D721Med (cell line): Measurements from ENCODE around the gene RPS15.

Experiments used
- DNase-seq: peaks from one replicate; pipeline ENCODE4 v3.0.0; 2011; ENCODE audit warnings: low spot score; ENCODE audit not compliant: insufficient read length
- FAIRE-seq: peaks from 2 replicates; lab custom pipeline; 2011; peaks lifted over from hg19 to GRCh38; lab: Jason Lieb, UNC
- TF ChIP-seq, protein P1 (sequence below): IDR thresholded peaks from 2 replicates; pipeline ENCODE4 v1.5.1; 2012; ENCODE audit warnings: mild to moderate bottlenecking, control low read depth; ENCODE audit not compliant: insufficient read depth; ENCODE audit errors: missing control alignments

The RPS15 gene

DNA sequence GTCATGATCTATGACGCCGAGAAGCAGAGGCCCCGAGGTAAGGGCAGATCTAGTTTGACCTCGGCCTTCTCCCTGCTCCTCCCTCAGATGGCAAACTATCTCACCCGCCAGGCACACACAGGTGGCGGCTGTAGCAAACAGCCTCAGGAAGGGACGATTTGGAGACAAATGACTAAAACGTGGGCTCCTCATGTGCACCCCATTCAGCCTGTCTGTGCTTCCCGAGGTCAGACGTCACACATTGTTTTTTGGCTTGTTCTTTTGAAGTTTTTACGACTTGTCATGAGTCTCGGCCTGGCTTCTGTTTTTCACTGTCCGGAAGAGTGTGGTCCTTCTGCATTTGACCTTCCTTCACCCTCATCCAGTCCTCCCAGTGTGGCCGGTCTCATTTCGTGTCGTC, 15.8 kb upstream of the RPS15 start:
- TF ChIP-seq, protein P1, sequence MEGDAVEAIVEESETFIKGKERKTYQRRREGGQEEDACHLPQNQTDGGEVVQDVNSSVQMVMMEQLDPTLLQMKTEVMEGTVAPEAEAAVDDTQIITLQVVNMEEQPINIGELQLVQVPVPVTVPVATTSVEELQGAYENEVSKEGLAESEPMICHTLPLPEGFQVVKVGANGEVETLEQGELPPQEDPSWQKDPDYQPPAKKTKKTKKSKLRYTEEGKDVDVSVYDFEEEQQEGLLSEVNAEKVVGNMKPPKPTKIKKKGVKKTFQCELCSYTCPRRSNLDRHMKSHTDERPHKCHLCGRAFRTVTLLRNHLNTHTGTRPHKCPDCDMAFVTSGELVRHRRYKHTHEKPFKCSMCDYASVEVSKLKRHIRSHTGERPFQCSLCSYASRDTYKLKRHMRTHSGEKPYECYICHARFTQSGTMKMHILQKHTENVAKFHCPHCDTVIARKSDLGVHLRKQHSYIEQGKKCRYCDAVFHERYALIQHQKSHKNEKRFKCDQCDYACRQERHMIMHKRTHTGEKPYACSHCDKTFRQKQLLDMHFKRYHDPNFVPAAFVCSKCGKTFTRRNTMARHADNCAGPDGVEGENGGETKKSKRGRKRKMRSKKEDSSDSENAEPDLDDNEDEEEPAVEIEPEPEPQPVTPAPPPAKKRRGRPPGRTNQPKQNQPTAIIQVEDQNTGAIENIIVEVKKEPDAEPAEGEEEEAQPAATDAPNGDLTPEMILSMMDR: no peak
- no peak for DNase-seq
- FAIRE-seq: no peak

GRCh38 chr19:1422943-1423342, 15.3 kb upstream of the RPS15 start:
- TF ChIP-seq, protein P1: no peak
- FAIRE-seq (no peak), DNase-seq (no peak)

DNA sequence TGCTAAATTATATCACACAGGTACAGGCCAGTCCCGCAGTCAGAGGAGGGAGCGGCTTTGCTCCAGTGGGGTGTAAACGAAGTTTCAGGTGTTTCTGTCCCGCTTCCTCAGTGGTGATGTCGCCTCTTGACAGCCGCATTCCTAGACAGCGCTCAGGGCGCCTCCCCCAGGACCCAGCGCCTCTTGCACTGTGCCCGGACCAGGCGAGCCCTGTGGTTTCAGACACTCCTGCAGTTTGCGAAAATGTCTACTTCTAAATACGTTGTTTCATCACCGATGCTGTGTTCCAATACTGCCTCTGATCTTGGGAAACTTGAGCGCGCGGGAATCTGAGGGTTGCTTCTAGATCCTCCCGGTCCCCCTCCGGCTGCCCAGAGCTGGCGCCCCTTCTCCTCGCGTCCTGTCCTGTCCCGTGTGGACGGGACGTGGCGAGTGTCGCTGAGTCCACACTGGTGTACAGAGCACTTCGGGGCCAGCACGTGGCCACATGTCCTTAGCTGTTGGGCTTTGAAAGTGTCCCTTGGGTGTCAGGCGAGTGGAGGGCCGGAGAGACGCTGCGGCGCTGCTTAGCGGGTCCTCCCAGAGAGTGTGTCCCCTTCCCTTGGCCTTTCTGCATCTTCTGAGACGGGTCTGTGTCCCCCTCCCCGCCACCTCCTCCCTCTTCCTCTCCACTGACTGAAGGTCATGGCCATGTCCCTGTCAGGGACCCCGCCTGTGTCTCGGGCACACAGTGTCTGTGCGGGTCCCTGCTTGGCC, 14.6 kb upstream of the RPS15 start:
- TF ChIP-seq, protein P1: no peak
- no peak for DNase-seq
- no peak for FAIRE-seq

- DNase-seq (no peak), FAIRE-seq (no peak)
- TF ChIP-seq, protein P1: no peak
Observed at GRCh38 chr19:1424192-1424955, 13.8 kb upstream of the RPS15 start.

DNA sequence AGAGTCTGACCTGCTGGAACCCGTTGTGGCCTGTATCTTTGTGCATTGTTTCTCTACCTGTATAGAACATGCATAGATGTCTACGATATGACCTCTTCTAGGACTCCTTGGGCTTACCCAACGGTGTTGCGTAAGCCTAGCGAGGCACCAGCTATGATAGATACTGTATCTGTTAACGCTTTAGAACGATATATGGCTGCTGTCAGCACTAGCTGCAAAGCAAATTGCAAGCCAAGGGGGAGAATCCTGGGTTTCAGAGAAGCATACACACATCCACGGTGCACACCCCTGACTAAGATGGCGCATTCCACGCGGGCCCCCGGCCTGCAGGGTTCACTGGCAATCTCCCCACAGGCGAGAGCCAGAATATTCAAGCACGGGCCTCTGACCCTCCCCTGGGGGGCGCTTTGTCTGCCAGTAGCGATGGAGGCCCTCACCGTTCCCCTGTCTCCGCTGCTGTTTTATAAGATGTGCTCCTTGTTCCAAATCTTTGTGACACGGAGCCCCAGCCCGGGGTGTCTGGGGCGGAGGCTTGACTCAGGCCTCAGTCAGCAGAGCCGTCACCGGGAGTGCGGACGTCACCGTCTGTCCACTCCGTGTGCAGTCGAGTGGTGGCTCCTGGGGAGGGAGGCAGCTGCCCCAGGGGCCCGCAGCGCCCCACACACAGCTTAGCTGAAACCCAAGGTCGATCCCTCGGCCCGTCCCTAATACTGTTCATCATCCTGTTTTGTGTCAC, 12.9 kb upstream of the RPS15 start:
- FAIRE-seq (no peak), DNase-seq (no peak)
- TF ChIP-seq, protein P1: no peak

GRCh38 chr19:1425902-1426301, 12.3 kb upstream of the RPS15 start:
- FAIRE-seq: no peak
- DNase-seq: no peak
- TF ChIP-seq, protein P1: no peak
